Measurements from ENCODE around the gene LAMA5. TPM values are rescaled to one million over a fixed set of nuclear protein-coding genes. Genes with fewer than 3 reads are reported as not detected.

Gene LAMA5
- polyA plus RNA-seq, 3 donors = 0.05 TPM; not detected in 2

GRCh38 chr20:62332989-62333819 is 33.9 kb downstream of the LAMA5 start:
- peaks cover 0 to 1% (median 0%) of the 10 kb centered on the region in 7 donors for H3K9me3 Mint-ChIP-seq
- intact Hi-C loops (cut with micrococcal nuclease) = no loop called here

GRCh38 chr20:62332421-62332820 is 34.7 kb downstream of the LAMA5 start:
- Histone ChIP-seq H3K4me1 (ENCODE audit: control insufficient read depth in 1 of 2, insufficient read depth in 2 of 2, low read length in 2 of 2) (no peaks in the 10 kb centered on the region), H3K4me3 (replicated peaks in 1 of 3; ENCODE audit: low read depth in 2 of 3, low read length in 3 of 3) (no peak overlapping the region), H3K27me3 (ENCODE audit: control insufficient read depth in 2 of 2, insufficient read depth in 2 of 2, low read length in 2 of 2) (no peaks in the 10 kb centered on the region), H3K9me3 (replicated peaks in 1 of 2; ENCODE audit: control insufficient read depth in 1 of 2, insufficient read depth in 1 of 2, low read length in 2 of 2) (no peaks in the 10 kb centered on the region), H4K20me1 (ENCODE audit: insufficient read depth, low read length) (no peaks in the 10 kb centered on the region), H3K27ac (ENCODE audit: low read depth in 1 of 2, low read length in 2 of 2) (no peak overlapping the region), H2AFZ (ENCODE audit: insufficient read depth, low read depth, low read length, poor library complexity, severe bottlenecking) (no peak overlapping the region), H3K79me2 (ENCODE audit: insufficient read depth, low read length) (no peaks in the 10 kb centered on the region), H3K4me2 (replicated peaks; ENCODE audit: extremely low read depth, low read length, poor library complexity, severe bottlenecking) (no peak overlapping the region), H3K9ac (ENCODE audit: insufficient read depth, low read length, poor library complexity, severe bottlenecking) (no peak overlapping the region), H3K36me3 (replicated peaks in 1 of 2; ENCODE audit: control insufficient read depth in 1 of 2, insufficient read depth in 2 of 2, low read length in 2 of 2) (no peaks in the 10 kb centered on the region)
- H3K27me3 Mint-ChIP-seq (ENCODE audit: low read depth in 3 of 3) = peaks cover 1 to 5% (median 4%) of the 10 kb centered on the region in 3 donors
- H3K9me3 Mint-ChIP-seq = peaks cover 0 to 1% (median 0%) of the 10 kb centered on the region in 7 donors
- WGBS (ENCODE audit: insufficient coverage) = 88% methylated on average over 8 of the region's 16 CpGs
- peaks cover 3% of the 10 kb centered on the region for H3K4me1 Mint-ChIP-seq
- no peak overlapping the region for H3K27ac Mint-ChIP-seq
- TF ChIP-seq, protein P1, sequence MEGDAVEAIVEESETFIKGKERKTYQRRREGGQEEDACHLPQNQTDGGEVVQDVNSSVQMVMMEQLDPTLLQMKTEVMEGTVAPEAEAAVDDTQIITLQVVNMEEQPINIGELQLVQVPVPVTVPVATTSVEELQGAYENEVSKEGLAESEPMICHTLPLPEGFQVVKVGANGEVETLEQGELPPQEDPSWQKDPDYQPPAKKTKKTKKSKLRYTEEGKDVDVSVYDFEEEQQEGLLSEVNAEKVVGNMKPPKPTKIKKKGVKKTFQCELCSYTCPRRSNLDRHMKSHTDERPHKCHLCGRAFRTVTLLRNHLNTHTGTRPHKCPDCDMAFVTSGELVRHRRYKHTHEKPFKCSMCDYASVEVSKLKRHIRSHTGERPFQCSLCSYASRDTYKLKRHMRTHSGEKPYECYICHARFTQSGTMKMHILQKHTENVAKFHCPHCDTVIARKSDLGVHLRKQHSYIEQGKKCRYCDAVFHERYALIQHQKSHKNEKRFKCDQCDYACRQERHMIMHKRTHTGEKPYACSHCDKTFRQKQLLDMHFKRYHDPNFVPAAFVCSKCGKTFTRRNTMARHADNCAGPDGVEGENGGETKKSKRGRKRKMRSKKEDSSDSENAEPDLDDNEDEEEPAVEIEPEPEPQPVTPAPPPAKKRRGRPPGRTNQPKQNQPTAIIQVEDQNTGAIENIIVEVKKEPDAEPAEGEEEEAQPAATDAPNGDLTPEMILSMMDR (IDR thresholded peaks at IDR 0.05) = no peak
- H3K4me3 Mint-ChIP-seq = no peak overlapping the region
- no peaks in the 10 kb centered on the region for H3K36me3 Mint-ChIP-seq
- intact Hi-C loops (cut with micrococcal nuclease) = no loop called here
- no peak for DNase-seq

More at GRCh38 chr20:62332989-62333819, 33.9 kb downstream of the LAMA5 start:
- Histone ChIP-seq H3K9me3 (replicated peaks in 1 of 2; ENCODE audit: control insufficient read depth in 1 of 2, insufficient read depth in 1 of 2, low read length in 2 of 2) (no peaks in the 10 kb centered on the region), H3K27me3 (ENCODE audit: control insufficient read depth in 2 of 2, insufficient read depth in 2 of 2, low read length in 2 of 2) (no peaks in the 10 kb centered on the region), H3K4me3 (replicated peaks in 1 of 3; ENCODE audit: low read depth in 2 of 3, low read length in 3 of 3) (no peak overlapping the region), H3K4me1 (ENCODE audit: control insufficient read depth in 1 of 2, insufficient read depth in 2 of 2, low read length in 2 of 2) (no peaks in the 10 kb centered on the region), H3K79me2 (ENCODE audit: insufficient read depth, low read length) (no peaks in the 10 kb centered on the region), H3K4me2 (replicated peaks; ENCODE audit: extremely low read depth, low read length, poor library complexity, severe bottlenecking) (no peak overlapping the region), H4K20me1 (ENCODE audit: insufficient read depth, low read length) (no peaks in the 10 kb centered on the region), H3K27ac (ENCODE audit: low read depth in 1 of 2, low read length in 2 of 2) (no peak overlapping the region), H3K9ac (ENCODE audit: insufficient read depth, low read length, poor library complexity, severe bottlenecking) (no peak overlapping the region), H2AFZ (ENCODE audit: insufficient read depth, low read depth, low read length, poor library complexity, severe bottlenecking) (no peak overlapping the region), H3K36me3 (replicated peaks in 1 of 2; ENCODE audit: control insufficient read depth in 1 of 2, insufficient read depth in 2 of 2, low read length in 2 of 2) (no peaks in the 10 kb centered on the region)
- peaks cover 1 to 5% (median 4%) of the 10 kb centered on the region in 3 donors for H3K27me3 Mint-ChIP-seq (ENCODE audit: low read depth in 3 of 3)
- no peak overlapping the region for H3K27ac Mint-ChIP-seq
- TF ChIP-seq, protein P1 (IDR thresholded peaks at IDR 0.05) = no peak
- peaks cover 5% of the 10 kb centered on the region for H3K4me1 Mint-ChIP-seq
- 93% methylated on average over 24 of the region's 34 CpGs for WGBS (ENCODE audit: insufficient coverage)
- no peak overlapping the region for H3K4me3 Mint-ChIP-seq
- H3K36me3 Mint-ChIP-seq = no peaks in the 10 kb centered on the region
- no peak for DNase-seq
